ENCODE data around the gene WWC2.

Gene WWC2

GRCh38 chr4:183129125-183129524 is 30.1 kb downstream of the WWC2 start:
- ChIA-PET POLR2A (interaction anchor here (1.4 kb wide), 1 partner anchor 27 kb away, joined by 3 read pairs; no protein-coding TSS in a partner anchor), CTCF (no interaction called here)

GRCh38 chr4:183129675-183130074 is 30.6 kb downstream of the WWC2 start:
- TF ChIP-seq PRDM1 (tag by site-specific recombination; IDR thresholded peaks at IDR 0.05): peak; percentile 63
- TF ChIP-seq ZNF707 (tag by site-specific recombination; IDR thresholded peaks at IDR 0.05): no peak
- TF ChIP-seq ZNF223 (tag by site-specific recombination; IDR thresholded peaks at IDR 0.05): no peak
- Histone ChIP-seq H3K4me1 (ENCODE audit: control insufficient read depth, insufficient read depth, low read length) (peaks cover 6% of the 10 kb centered on the region), H3K9me3 (ENCODE audit: control insufficient read depth, insufficient read depth, low read depth, low read length) (no peaks in the 10 kb centered on the region), H3K4me3 (ENCODE audit: low read depth, low read length) (no peak overlapping the region), H3K36me3 (ENCODE audit: control insufficient read depth in 2 of 2, insufficient read depth in 1 of 2, low read length in 2 of 2) (no peaks in the 10 kb centered on the region), H3K27ac (ENCODE audit: extremely low read depth, low read depth, low read length) (no peak overlapping the region)
- CTCF ChIA-PET: no interaction called here
- POLR2A ChIA-PET: interaction anchor here (1.4 kb wide), 1 partner anchor 28 kb away, joined by 3 read pairs; no protein-coding TSS in a partner anchor

More at GRCh38 chr4:183129125-183129524, 30.1 kb downstream of the WWC2 start:
- Histone ChIP-seq H3K4me3 (ENCODE audit: low read depth, low read length) (no peak overlapping the region), H3K9me3 (ENCODE audit: control insufficient read depth, insufficient read depth, low read depth, low read length) (no peaks in the 10 kb centered on the region), H3K4me1 (ENCODE audit: control insufficient read depth, insufficient read depth, low read length) (peaks cover 6% of the 10 kb centered on the region), H3K27ac (ENCODE audit: extremely low read depth, low read depth, low read length) (no peak overlapping the region), H3K36me3 (ENCODE audit: control insufficient read depth in 2 of 2, insufficient read depth in 1 of 2, low read length in 2 of 2) (no peaks in the 10 kb centered on the region)
- TF ChIP-seq ATF2 (tag by site-specific recombination; IDR thresholded peaks at IDR 0.05; ENCODE audit: low read depth) (peak; percentile 55; the same call in 1 of the 2 replicates), ZNF366 (tag by site-specific recombination; conservative IDR thresholded peaks at IDR 0.05) (0 out of 2 replicates have a peak, but pooled peaks have one; percentile 8), ZNF670 (tag by site-specific recombination; IDR thresholded peaks at IDR 0.05; ENCODE audit: low read depth) (no peak)

- CTCF ChIA-PET: no interaction called here
- H3K36me3 ChIP-seq (ENCODE audit: control insufficient read depth in 2 of 2, insufficient read depth in 1 of 2, low read length in 2 of 2): no peaks in the 10 kb centered on the region
Observed at GRCh38 chr4:183130328-183131155, 31.5 kb downstream of the WWC2 start.

GRCh38 chr4:183132081-183132480 is 33.0 kb downstream of the WWC2 start:
- H3K4me3 ChIP-seq (ENCODE audit: low read depth, low read length): no peak overlapping the region
- ChIA-PET CTCF (interaction anchor here (0.7 kb wide), 1 partner anchor 806 kb away, joined by 3 read pairs; no protein-coding TSS in a partner anchor), POLR2A (no interaction called here)
- no peak overlapping the region for H3K27ac ChIP-seq (ENCODE audit: extremely low read depth, low read depth, low read length)
- H3K36me3 ChIP-seq (ENCODE audit: control insufficient read depth in 2 of 2, insufficient read depth in 1 of 2, low read length in 2 of 2): no peaks in the 10 kb centered on the region
- peaks cover 6% of the 10 kb centered on the region for H3K4me1 ChIP-seq (ENCODE audit: control insufficient read depth, insufficient read depth, low read length)
- H3K9me3 ChIP-seq (ENCODE audit: control insufficient read depth, insufficient read depth, low read depth, low read length): no peaks in the 10 kb centered on the region
- TF ChIP-seq ZNF26 (tag by site-specific recombination; IDR thresholded peaks at IDR 0.05) (no peak), ZNF521 (tag by site-specific recombination; IDR thresholded peaks at IDR 0.05) (no peak), BCL11A (tag by site-specific recombination; IDR thresholded peaks at IDR 0.05; ENCODE audit: low read depth) (no peak), ZNF292 (tag by site-specific recombination; IDR thresholded peaks at IDR 0.05; ENCODE audit: borderline replicate concordance, low read depth) (no peak), ELK4 (IDR thresholded peaks at IDR 0.05; ENCODE audit: borderline replicate concordance, low read depth, low read length) (no peak), ZNF112 (tag by site-specific recombination; IDR thresholded peaks at IDR 0.05) (no peak), ZFP41 (tag by site-specific recombination; IDR thresholded peaks at IDR 0.05; ENCODE audit: borderline replicate concordance) (no peak), CTCF (tag by site-specific recombination; IDR thresholded peaks at IDR 0.05) (no peak), ZBTB44 (tag by site-specific recombination; IDR thresholded peaks at IDR 0.05) (no peak), ZNF596 (tag by site-specific recombination; IDR thresholded peaks at IDR 0.05) (no peak), ZNF560 (tag by site-specific recombination; IDR thresholded peaks at IDR 0.05; ENCODE audit: borderline replicate concordance) (no peak)

More at GRCh38 chr4:183130328-183131155, 31.5 kb downstream of the WWC2 start:
- Histone ChIP-seq H3K4me3 (ENCODE audit: low read depth, low read length) (no peak overlapping the region), H3K27ac (ENCODE audit: extremely low read depth, low read depth, low read length) (no peak overlapping the region), H3K9me3 (ENCODE audit: control insufficient read depth, insufficient read depth, low read depth, low read length) (no peaks in the 10 kb centered on the region), H3K4me1 (ENCODE audit: control insufficient read depth, insufficient read depth, low read length) (peaks cover 6% of the 10 kb centered on the region)
- TF ChIP-seq ZNF221 (tag by site-specific recombination; IDR thresholded peaks at IDR 0.05; ENCODE audit: borderline replicate concordance) (no peak), ZNF324 (tag by site-specific recombination; IDR thresholded peaks at IDR 0.05) (no peak), GLIS1 (tag by site-specific recombination; IDR thresholded peaks at IDR 0.05) (peak; percentile 44; the same call in 1 of the 2 replicates), ZNF174 (tag by site-specific recombination; IDR thresholded peaks at IDR 0.05) (no peak)
- POLR2A ChIA-PET: no interaction called here
